Stromal cell of bone marrow (primary cell): Measurements from ENCODE around the gene TMC8.
"Not testable (repeated sequence)": the region's sequence is repeated elsewhere in the genome, so short reads cannot be mapped to it uniquely, and the experiment has no call there.

Source experiments
- DNase-seq: peaks from one replicate; pipeline ENCODE4 v3.0.0-alpha.2; 2012; ENCODE audit warnings: low read depth

Gene TMC8

GRCh38 chr17:78110363-78111015 lies 20.1 kb upstream of the TMC8 start:
- no peak for DNase-seq

DNA sequence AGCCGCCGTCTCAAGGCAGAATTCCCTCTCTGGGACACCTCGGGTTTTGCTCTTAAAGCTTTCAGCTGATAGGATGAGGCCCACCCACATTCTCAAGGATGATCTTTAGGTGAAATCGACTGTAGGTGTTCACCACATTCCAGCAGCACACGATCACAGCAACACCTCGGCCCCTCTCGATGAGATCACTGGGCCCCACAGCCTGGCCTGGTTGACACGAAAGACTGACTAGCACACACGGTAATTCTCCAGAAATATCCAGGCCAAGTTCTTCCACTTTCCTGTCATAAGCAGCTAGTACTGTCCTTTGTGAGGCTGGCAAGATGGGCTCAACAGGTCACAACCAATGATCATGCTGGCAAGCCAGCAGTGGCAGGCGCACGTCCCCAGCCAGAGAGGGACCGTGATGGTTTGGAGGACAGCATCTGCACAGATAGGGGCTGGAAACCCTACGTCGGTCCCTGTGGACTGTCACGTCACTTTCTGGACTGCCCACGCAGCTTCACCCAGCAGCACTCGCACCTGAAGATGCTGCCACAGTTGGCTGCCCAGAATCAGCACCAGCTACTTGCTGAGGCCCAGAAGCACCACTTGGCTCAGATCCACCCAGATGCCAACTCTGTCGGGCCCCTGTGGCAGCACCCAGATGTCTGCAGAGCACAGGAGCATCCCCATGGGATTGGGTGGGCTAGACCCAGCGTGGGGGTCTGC lies 19.4 kb upstream of the TMC8 start:
- no peak for DNase-seq

- no peak for DNase-seq
Observed at GRCh38 chr17:78111727-78112517, 18.6 kb upstream of the TMC8 start.

GRCh38 chr17:78112518-78113471 lies 17.8 kb upstream of the TMC8 start:
- DNase-seq, result no peak

DNA sequence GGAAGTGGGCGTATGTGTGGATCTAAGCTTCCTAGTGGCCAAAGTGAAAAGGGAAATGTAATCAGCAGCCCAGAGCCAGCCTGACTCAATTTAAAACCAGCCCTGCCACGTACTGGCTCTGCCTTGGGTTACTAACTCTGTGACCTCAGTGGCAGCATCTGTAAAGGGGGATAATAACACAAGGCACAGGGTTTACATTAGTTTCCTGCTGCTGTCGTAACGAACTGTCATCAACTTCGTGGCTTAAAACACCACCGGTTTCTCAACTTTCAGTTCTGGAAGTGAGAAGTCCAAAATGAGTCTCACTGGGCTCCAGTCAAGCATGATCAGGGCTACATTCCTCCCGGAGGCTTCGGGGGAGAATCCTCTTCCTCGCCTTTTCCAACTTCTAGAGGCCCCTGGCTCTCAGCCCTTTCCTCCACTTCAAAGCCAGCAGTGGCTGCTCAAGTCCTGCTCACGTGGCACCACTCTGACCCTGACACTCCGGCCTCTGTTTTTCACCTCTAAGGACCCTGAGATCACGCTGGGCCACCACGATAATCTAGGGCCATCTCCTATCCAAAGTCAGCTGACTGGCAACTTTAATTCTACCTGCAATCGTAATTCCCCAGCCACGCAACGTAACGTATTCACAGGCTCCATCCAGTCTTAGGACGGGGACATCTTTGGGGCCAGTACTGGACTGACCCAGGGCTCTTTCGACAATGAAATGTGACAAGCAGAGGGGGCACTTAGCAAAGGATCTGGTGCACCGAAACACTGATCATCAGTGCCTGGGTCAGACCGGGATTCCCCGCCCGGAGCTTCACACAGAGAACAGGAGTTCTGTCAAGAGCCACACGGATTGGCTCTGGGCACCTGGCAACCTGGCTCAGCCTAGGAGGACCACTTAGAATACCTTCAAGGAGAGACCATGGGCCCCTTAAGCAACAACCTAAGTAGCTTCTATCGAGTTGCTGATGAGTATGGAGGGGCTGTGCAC lies 16.5 kb upstream of the TMC8 start:
- no peak for DNase-seq

DNA sequence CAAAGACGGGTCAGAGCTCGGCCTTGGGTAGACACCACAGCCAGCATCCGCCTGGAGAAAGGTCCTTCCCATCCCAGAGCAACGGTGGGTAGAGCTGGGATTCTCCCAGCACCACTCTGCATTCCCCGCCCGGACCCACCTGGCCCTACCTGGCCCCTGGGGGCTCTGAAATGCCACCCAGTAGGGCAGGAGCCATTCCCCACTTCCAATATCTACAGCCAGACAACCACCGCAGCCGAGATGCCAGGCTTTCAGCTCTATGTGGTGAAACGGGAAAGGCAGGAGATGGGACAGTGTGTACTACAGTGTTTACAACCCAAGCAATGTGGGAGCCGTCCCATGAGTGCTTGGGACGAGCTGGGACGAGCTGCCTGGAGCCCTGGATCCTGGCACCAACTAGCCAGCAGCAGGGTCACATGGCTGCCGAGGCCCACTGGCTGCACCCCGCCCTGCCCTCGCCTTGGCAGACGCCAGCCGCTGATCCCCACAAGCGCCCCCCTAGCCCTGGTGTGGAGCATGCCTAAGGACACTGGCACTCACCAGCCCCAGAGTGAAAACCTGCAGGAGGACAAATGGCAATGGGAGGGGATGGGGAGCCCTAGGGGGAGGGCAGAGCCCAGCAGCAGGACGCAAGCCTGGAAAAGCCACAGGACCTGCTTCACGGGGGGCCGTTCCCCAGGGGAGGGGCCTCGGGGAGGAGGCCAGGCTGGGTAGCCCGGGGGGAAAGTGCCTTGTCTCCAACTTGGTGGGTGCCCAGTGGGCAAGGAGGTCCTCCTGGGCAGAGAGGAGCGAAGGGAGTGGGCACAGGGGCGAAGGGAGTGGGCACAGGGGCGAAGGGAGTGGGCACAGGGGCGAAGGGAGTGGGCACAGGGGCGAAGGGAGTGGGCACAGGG lies 15.5 kb upstream of the TMC8 start:
- DNase-seq, result no peak

DNA sequence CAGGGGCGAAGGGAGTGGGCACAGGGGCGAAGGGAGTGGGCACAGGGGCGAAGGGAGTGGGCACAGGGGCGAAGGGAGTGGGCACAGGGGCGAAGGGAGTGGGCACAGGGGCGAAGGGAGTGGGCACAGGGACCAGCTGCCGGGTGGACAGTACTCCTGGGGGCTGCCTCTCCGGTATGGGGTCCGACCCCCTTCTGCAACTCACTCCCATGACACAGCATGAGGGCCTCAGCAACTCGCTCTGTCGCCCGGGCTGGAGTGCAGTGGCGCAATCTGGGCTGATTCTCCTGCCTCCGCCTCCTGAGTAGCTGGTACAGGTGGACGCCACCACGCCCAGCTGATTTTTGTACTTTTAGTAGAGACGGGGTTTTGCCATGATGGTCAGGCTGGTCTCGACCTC lies 14.8 kb upstream of the TMC8 start:
- DNase-seq, result not testable (repeated sequence)

DNA sequence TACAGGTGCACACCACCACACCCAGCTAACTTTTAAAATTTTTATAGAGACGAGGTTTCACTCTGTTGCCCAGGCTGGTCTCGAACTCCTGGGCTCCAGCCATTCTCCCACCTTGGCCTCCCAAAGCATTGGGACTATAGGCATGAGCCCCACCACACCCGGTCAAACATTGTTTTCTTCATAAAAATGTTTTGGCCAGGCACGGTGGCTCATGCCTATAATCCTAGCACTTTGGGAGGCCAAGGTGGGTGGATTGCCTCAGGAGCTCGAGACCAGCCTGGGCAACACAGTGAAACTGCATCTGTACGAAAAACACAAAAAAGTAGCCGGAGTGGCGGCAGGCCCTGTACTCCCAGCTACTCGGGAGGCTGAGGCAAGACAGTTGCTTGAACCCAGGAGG lies 14.2 kb upstream of the TMC8 start:
- no peak for DNase-seq

- DNase-seq, result no peak
Observed at GRCh38 chr17:78117027-78117981, 13.3 kb upstream of the TMC8 start.

GRCh38 chr17:78118801-78119241 lies 11.8 kb upstream of the TMC8 start:
- DNase-seq, result no peak

DNA sequence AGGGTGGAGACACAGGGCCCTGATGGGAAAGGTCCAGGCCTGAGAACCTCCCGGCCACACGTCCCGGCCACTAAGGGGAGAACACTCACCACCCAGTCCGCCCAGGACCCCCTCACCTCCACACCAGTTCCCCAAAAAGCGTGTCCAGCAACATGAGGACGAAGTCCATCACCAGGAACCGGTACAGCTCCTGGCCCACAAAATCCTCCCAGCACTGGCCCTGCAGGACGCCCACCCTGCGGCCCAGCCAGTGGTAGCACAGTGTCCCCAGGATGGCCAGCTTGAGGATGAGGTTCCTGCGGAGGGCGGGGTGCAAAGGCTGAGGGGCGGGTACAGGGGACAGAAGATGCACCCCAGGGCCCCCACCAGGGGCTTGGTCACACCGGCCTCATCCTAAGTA lies 10.0 kb upstream of the TMC8 start:
- no peak for DNase-seq

DNA sequence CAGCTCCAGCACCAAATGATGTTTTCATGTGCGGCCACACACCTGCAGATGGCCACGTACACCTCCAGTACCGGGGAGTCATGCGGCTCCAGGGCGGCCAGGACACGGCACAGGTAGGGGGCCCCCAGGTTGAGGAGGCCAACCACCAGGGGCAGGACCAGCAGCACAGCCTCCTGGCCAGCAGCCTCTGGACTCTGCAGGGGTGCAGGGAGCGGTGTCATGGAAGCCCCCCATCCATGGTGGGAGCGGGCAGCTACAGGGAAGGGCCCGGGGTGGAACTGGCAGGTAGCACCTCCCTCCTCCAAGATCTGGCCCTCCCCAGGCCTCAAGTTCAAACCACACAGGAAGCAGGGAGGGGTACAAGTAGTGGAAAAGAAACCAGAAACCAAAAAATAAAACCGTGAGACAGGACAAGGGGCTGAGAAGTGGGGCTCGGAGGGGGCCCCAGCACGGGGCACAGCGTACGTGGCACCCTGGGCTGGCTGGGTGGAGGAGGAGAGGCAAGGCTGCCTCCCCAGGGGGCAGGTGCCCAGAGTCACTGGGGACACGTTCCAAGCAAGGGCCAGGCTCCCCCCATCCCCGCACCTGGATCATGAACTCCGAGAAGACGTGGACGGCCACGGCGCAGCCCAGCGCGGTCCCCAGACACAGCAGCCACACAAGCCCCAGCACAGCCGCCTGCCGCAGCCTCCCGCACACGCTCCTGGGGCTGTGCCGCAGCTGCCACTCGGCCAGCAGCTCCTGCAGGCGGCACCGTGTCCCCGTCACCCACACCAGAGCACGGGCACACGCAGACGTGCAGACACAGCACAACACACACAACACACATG lies 9.4 kb upstream of the TMC8 start:
- DNase-seq, result no peak

DNA sequence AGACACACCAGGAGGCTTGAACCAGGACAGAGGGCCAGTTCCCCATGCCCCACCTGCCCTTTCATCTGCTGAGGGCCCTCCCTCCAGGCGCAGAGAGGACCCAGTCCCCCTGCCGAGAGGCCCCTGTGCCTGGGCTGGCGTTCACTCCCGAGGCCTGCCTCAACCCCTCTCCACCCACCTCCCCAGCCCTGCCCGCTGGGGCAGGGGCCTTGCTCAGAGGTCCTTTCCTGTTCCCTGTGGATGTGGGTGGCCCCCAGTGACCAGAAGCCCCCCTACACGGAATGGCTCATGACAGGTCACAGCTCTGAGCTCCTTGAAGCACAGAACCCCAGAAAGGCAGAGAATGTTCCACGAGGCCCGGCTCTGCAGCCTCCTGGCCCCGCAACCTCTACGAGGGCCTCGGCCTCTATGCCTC lies 8.8 kb upstream of the TMC8 start:
- no peak for DNase-seq

GRCh38 chr17:78122216-78122930 lies 8.2 kb upstream of the TMC8 start:
- no peak for DNase-seq

DNA sequence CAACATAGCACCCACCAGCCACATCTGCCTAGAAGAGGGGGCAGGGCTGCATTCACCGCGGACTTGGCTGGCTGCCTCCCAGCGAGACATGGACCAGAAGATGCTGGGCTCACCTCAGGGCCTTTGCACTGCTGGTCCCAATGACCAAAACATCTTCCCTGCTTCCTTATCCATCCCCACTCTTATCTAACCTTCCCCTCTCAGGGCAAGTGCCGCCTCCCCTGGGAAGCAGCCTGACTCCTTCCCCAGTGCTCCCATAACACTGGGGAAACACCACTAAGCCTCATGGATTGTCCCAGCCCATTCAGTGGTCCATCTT lies 7.7 kb upstream of the TMC8 start:
- DNase-seq, result no peak

DNA sequence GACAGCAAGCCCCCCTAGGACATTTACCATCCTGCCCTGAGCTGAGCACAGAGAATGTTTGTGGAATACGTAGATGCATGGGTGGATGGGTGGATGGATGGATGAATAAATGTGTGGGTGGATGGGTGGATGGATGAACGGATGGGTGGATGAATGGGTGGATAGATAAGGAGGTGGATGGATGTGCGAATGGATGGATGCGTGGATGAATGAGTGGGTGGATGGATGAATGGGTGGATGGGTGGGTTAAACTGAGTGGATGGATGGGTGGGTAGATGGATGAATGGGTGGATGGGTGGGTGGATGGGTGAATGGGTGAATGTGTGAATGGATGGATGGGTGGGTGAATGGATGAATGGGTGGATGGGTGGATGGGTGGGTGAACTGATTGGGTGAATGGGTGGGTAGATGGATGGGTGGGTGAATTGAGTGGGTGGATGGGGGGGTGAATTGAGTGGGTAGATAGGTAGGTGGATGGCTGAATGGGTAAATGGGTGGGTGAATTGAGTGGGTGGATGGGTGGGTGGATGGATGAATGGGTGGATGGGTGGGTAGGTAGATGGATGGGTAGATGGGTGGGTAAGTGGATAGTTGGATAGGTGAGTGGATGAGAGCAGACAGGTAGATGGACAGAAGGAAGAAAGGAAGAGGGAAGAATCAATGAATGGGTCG lies 7.2 kb upstream of the TMC8 start:
- no peak for DNase-seq
